HTERT RPE-1 (cell line): ENCODE data around the gene IL12RB2.
"Not testable (repeated sequence)": the region's sequence is repeated elsewhere in the genome, so short reads cannot be mapped to it uniquely, and the experiment has no call there.

Source experiments
- in situ Hi-C: fragments of 300-500 bp; cut with MboI; formaldehyde crosslinking; loops from 4 replicates; pipeline ENCODE4 v1.14.3; 2020; ENCODE audit warnings: low sequenced_read_pairs

Gene IL12RB2

GRCh38 chr1:67430358-67431155 lies 122.9 kb downstream of the IL12RB2 start, which contains the start of gene SERBP1:
Gene SERBP1 (minus strand): TSS chr1:67430402. CDS start chr1:67430300, 102 bp downstream.
- in situ Hi-C loops = no loop called here

DNA sequence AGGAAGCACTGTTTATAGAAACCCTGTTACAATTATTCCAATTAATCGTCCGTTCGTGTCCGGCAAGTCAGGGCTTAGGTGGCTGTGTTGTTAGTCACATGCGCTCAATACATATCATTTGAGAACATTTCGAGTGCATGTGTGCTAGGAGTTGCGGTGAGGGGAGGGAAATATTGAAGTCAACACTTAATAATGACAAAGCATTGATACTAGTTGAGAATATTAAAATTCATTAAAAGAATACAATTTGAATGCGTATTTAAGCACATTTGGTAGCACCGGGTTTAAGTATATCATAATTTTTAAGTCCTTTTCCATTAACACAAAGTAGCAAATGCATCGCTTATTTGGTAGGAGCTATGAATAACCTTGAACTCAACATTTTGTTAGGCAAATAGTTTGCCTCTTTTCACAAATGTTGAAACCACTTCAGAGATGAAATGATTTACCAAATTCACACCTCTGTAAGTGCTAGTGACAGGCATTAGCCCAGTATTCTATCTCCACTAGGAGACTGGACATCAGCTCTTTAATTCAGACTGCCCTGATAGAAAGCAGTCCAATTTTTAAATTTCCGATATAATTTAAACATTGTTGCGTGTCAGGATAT lies 123.6 kb downstream of the IL12RB2 start:
- in situ Hi-C loops = no loop called here

DNA sequence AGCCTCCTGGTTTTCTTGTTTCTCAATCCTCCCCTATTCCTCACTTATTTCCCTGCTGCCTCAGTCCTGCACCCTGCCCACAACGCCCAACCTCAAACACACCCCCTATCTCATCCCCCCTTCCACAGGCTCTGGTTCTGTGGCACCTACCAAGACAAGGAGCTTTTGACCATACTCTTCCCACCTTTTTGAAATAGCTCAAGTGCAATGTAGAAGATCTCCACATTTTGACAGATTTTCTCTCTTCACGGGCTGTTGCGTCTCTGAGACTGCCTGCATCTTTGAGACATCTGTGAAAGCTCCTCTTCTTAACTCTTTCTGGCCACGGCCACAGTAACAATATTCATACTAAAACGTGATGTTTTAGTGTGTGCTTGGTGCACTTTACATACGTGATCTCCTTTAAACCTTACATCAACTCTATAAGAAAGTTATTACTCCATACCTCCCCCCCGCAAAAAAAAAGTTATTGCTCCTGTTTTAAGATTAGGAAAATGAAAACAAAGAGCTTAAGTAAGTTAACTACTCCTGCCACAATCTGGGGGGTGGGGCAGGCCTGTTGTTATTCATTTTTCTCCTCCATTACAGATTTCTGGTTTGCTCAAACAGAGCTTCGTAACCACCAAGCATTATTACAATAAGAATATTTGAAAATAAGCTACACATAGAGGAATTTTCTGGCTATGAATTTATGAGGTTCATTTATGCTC lies 124.4 kb downstream of the IL12RB2 start:
- in situ Hi-C loops = no loop called here

- in situ Hi-C loops = no loop called here
These were observed 125.1 kb downstream of the IL12RB2 start for GRCh38 chr1:67432745-67433144.

- in situ Hi-C loops = no loop called here
These were observed 126.2 kb downstream of the IL12RB2 start for GRCh38 chr1:67433837-67434236.

GRCh38 chr1:67434491-67434890 lies 126.8 kb downstream of the IL12RB2 start:
- in situ Hi-C loops = no loop called here

GRCh38 chr1:67436511-67437055 lies 128.9 kb downstream of the IL12RB2 start:
- in situ Hi-C loops = no loop called here

- in situ Hi-C loops = no loop called here
These were observed 130.3 kb downstream of the IL12RB2 start for GRCh38 chr1:67437961-67438360.

- in situ Hi-C loops = no loop called here
These were observed 131.8 kb downstream of the IL12RB2 start for GRCh38 chr1:67439277-67440029.

- in situ Hi-C loops = no loop called here
These were observed 132.7 kb downstream of the IL12RB2 start for GRCh38 chr1:67440339-67440738.

DNA sequence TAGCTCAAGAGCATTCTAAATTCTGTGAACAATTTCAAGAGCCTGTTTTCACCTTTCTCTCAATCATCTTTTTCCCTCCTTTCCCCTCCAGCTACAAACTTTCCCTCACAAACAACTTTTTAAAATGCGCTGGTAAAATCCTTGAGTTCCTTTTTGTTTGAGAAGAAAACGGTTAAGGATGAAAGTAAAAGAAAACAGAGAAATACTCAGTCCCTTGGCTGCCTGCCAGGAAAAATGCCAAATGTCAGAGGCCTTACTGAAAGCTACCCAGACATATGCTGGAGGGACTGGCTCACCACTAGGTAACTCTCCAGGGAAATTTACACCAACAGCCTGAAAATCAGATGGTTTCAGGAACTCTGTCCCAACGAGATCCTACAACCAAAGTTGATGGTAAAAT lies 133.5 kb downstream of the IL12RB2 start:
- in situ Hi-C loops = no loop called here

GRCh38 chr1:67441739-67442281 lies 134.1 kb downstream of the IL12RB2 start:
- in situ Hi-C loops = no loop called here

DNA sequence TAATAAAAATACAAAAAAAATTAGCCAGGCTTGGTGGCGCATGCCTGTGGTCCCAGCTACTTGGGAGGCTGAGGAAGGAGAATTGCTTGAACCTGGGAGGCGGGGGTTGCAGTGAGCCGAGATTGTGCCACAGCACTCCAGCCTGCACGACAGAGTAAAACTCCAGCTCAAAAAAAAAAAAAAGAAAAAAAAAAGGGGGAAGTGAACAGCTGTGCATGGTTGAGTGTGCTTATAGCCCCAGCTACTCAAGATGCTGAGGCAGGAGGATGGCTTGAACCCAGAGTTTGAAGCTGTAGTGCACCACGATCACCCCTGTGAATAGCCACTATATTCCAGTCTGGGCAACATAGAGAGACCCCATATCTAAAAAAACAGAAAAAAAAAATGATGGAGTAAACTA lies 138.3 kb downstream of the IL12RB2 start:
- in situ Hi-C loops = not testable (repeated sequence)
